ENCODE measurements around the gene NFE2L1.

GRCh38 chr17:48095611-48096010, 47.5 kb downstream of the NFE2L1 start:
- TF ChIP-seq POLR2A (IDR thresholded peaks at IDR 0.05): no peak
- TF ChIP-seq, protein P1, sequence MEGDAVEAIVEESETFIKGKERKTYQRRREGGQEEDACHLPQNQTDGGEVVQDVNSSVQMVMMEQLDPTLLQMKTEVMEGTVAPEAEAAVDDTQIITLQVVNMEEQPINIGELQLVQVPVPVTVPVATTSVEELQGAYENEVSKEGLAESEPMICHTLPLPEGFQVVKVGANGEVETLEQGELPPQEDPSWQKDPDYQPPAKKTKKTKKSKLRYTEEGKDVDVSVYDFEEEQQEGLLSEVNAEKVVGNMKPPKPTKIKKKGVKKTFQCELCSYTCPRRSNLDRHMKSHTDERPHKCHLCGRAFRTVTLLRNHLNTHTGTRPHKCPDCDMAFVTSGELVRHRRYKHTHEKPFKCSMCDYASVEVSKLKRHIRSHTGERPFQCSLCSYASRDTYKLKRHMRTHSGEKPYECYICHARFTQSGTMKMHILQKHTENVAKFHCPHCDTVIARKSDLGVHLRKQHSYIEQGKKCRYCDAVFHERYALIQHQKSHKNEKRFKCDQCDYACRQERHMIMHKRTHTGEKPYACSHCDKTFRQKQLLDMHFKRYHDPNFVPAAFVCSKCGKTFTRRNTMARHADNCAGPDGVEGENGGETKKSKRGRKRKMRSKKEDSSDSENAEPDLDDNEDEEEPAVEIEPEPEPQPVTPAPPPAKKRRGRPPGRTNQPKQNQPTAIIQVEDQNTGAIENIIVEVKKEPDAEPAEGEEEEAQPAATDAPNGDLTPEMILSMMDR (IDR thresholded peaks at IDR 0.05): no peak
